IMR-90 (cell line): ENCODE results near the gene PFKFB2. TPM values are rescaled to one million over a fixed set of nuclear protein-coding genes. Genes with fewer than 3 reads are reported as not detected.

Source experiments
- ATAC-seq: fragments of 200-7000 bp; cut with Tn5 transposase; 2 replicates; pipeline ENCODE4 v1.9.1; 2020; ENCODE audit warnings: low read depth, mild to moderate bottlenecking, moderate library complexity
- BruUV-seq: library from RNA; stranded (reverse); fragments of 400-500 nt; replicated peaks from 2 replicates; lab custom pipeline; 2021; lab: Mats Ljungman, UMichigan
- CTCF ChIA-PET: fragments of 300-600 bp; formaldehyde crosslinking; extraction: SDS; loops from one replicate; lab custom pipeline; 2021; ENCODE audit warnings: antibody characterized with exemption; lab: Yijun Ruan, JAX
- POLR2A ChIA-PET: fragments of 300-600 bp; sonication (Branson Sonifier 250); formaldehyde crosslinking; loops from one replicate; lab custom pipeline; 2022; ENCODE audit warnings: antibody characterized with exemption; ENCODE audit not compliant: unreplicated experiment; lab: Charles Lee
- DNase-seq: peaks from one replicate; pipeline ENCODE4 v3.0.0; 2013
- H2AFZ ChIP-seq: replicated peaks from 2 replicates; pipeline ENCODE3; 2013; ENCODE audit warnings: low read length, mild to moderate bottlenecking; ENCODE audit not compliant: poor library complexity
- H2AK5ac ChIP-seq: 2 replicates; pipeline ENCODE4 v1.6.1; 2013; ENCODE audit warnings: low read depth, low read length, inconsistent platforms
- H2AK9ac ChIP-seq: replicated peaks from 2 replicates; pipeline ENCODE3; 2013; ENCODE audit warnings: mild to moderate bottlenecking, low read depth, low read length, moderate library complexity; ENCODE audit not compliant: poor library complexity
- H2BK120ac ChIP-seq: 2 replicates; pipeline ENCODE4 v1.6.1; 2013; ENCODE audit warnings: low read depth, low read length, inconsistent platforms
- H2BK15ac ChIP-seq: 3 replicates; pipeline ENCODE4 v1.6.1; 2013; ENCODE audit warnings: low read depth, low read length, inconsistent platforms
- H2BK20ac ChIP-seq: 2 replicates; pipeline ENCODE4 v1.6.1; 2013; ENCODE audit warnings: low read depth, mild to moderate bottlenecking, inconsistent platforms, low read length, moderate library complexity
- H2BK5ac ChIP-seq: 2 replicates; pipeline ENCODE4 v1.6.1; 2013; ENCODE audit warnings: mild to moderate bottlenecking, low read depth, low read length, inconsistent platforms; ENCODE audit not compliant: poor library complexity, severe bottlenecking
- H3K14ac ChIP-seq: replicated peaks from 2 replicates; pipeline ENCODE4 v1.6.1; 2013; ENCODE audit warnings: low read depth, low read length, inconsistent platforms
- H3K18ac ChIP-seq: 2 replicates; pipeline ENCODE4 v1.6.1; 2013; ENCODE audit warnings: low read depth, low read length, control low read depth
- H3K23ac ChIP-seq: 2 replicates; pipeline ENCODE4 v1.6.1; 2013; ENCODE audit warnings: low read depth, low read length, inconsistent platforms
- H3K27ac ChIP-seq: 2 replicates; pipeline ENCODE4 v1.5.1; 2013; ENCODE audit warnings: mild to moderate bottlenecking, control low read depth, low read length; ENCODE audit not compliant: insufficient read depth
- H3K27me3 ChIP-seq: 2 replicates; pipeline ENCODE4 v1.6.1; 2013; ENCODE audit warnings: low read length; ENCODE audit not compliant: control insufficient read depth, insufficient read depth
- H3K36me3 ChIP-seq: 2 replicates; pipeline ENCODE4 v1.6.1; 2013; ENCODE audit warnings: low read length, mixed read lengths; ENCODE audit not compliant: control insufficient read depth, insufficient read depth
- H3K4ac ChIP-seq: 2 replicates; pipeline ENCODE4 v1.6.1; 2013; ENCODE audit warnings: low read depth, low read length, inconsistent platforms
- H3K4me1 ChIP-seq: 2 replicates; pipeline ENCODE4 v1.6.1; 2013; ENCODE audit warnings: low read length, mixed read lengths; ENCODE audit not compliant: control insufficient read depth, insufficient read depth
- H3K4me2 ChIP-seq: 2 replicates; pipeline ENCODE4 v1.6.1; 2013; ENCODE audit warnings: low read depth, mild to moderate bottlenecking, control low read depth, low read length, moderate library complexity
- H3K4me3 ChIP-seq: 2 replicates; pipeline ENCODE4 v1.5.1; 2013; ENCODE audit warnings: low read depth, mild to moderate bottlenecking, control low read depth, low read length, moderate library complexity; ENCODE audit not compliant: insufficient read depth
- H3K56ac ChIP-seq: 2 replicates; pipeline ENCODE4 v1.6.1; 2013; ENCODE audit warnings: low read length, inconsistent platforms; ENCODE audit not compliant: insufficient read depth; ENCODE audit errors: extremely low read depth
- H3K79me1 ChIP-seq, 2 experiments: 2 replicates each; pipeline ENCODE4 v1.6.1; 2013; ENCODE audit warnings: low read length in 2 of 2, inconsistent platforms in 1 of 2, low read depth in 1 of 2
- H3K9ac ChIP-seq: 2 replicates; pipeline ENCODE4 v1.6.1; 2013; ENCODE audit warnings: low read depth, low read length, control low read depth
- H3K9me1 ChIP-seq: 2 replicates; pipeline ENCODE4 v1.6.1; 2013; ENCODE audit warnings: low read length, inconsistent platforms; ENCODE audit not compliant: insufficient read depth
- H3K9me3 ChIP-seq: 2 replicates; pipeline ENCODE4 v1.6.1; 2013; ENCODE audit warnings: low read length; ENCODE audit not compliant: control insufficient read depth, insufficient read depth
- H4K20me1 ChIP-seq: 2 replicates; pipeline ENCODE4 v1.6.1; 2013; ENCODE audit warnings: low read length, inconsistent platforms; ENCODE audit not compliant: insufficient read depth
- H4K5ac ChIP-seq: 2 replicates; pipeline ENCODE4 v1.6.1; 2013; ENCODE audit warnings: mild to moderate bottlenecking, low read depth, low read length, control low read depth
- H4K8ac ChIP-seq, 2 experiments: 2 replicates each; pipeline ENCODE4 v1.6.1; 2013; ENCODE audit warnings: low read depth in 2 of 2, low read length in 2 of 2, control low read depth in 1 of 2, inconsistent platforms in 1 of 2
- H4K91ac ChIP-seq: 2 replicates; pipeline ENCODE4 v1.6.1; 2013; ENCODE audit warnings: low read depth, low read length, inconsistent platforms; ENCODE audit not compliant: insufficient read depth
- CEBPB ChIP-seq: IDR thresholded peaks from 2 replicates; pipeline ENCODE4 v1.6.1; 2012; ENCODE audit warnings: low read depth, low read length, improper control_type of control experiment
- CHD1 ChIP-seq: IDR thresholded peaks from 2 replicates; pipeline ENCODE4 v1.6.1; 2012; ENCODE audit warnings: low read depth, low read length, improper control_type of control experiment
- CTCF ChIP-seq: conservative IDR thresholded peaks from 2 replicates; pipeline ENCODE4 v1.5.1; 2012; ENCODE audit warnings: mild to moderate bottlenecking, low read depth, low read length, improper control_type of control experiment
- MAZ ChIP-seq: IDR thresholded peaks from 2 replicates; pipeline ENCODE4 v1.6.1; 2012; ENCODE audit warnings: low read depth, mild to moderate bottlenecking, low read length, improper control_type of control experiment, moderate library complexity, borderline replicate concordance
- NFE2L2 ChIP-seq: fragments of 150-350 bp; IDR thresholded peaks from 2 replicates; pipeline ENCODE4 v1.6.1; 2016; ENCODE audit warnings: low read depth, mild to moderate bottlenecking, low read length
- RAD21 ChIP-seq: IDR thresholded peaks from 2 replicates; pipeline ENCODE4 v1.6.1; 2012; ENCODE audit warnings: low read length, improper control_type of control experiment
- RCOR1 ChIP-seq: IDR thresholded peaks from 2 replicates; pipeline ENCODE4 v1.6.1; 2012; ENCODE audit warnings: mild to moderate bottlenecking, low read length, improper control_type of control experiment; ENCODE audit not compliant: insufficient replicate concordance
- RFX5 ChIP-seq: IDR thresholded peaks from 2 replicates; pipeline ENCODE4 v1.8.0; 2012; ENCODE audit warnings: low read depth, mild to moderate bottlenecking, low read length, moderate library complexity
- WGBS, 2 experiments: methylation state at CpG; one replicate each; pipeline versions ENCODE4 v1.1.5 to v1.1.7; 2013; ENCODE audit warnings: missing lambda C conversion rate in 2 of 2; ENCODE audit not compliant: insufficient read length in 1 of 2; ENCODE audit errors: extremely low coverage in 2 of 2; 5-methylcytosine and 5-hydroxymethylcytosine counted together
- dilution Hi-C: fragments of 300-500 bp; cut with HindIII; formaldehyde crosslinking; loops from one replicate; pipeline ENCODE4 v1.14.3; 2018; ENCODE audit warnings: low sequenced_read_pairs; ENCODE audit not compliant: unreplicated experiment
- in situ Hi-C: fragments of 300-500 bp; cut with MboI; formaldehyde crosslinking; loops from 3 replicates; pipeline ENCODE4 v1.14.3; 2019; ENCODE audit warnings: low sequenced_read_pairs, inconsistent platforms, mixed read lengths
- intact Hi-C: fragments of 100-400 bp; cut with micrococcal nuclease; formaldehyde crosslinking; loops from 2 replicates; pipeline ENCODE4 v1.10.0; 2022
- polyA plus RNA-seq, 3 experiments: library from polyadenylated mRNA; depleted of rRNA; stranded (reverse); fragments of >200 nt; gene quantifications; 2 replicates each; pipeline ENCODE4 v1.2.3, GENCODE V29; 2012; ENCODE audit warnings: low replicate concordance in 1 of 3
- total RNA-seq: library from RNA; depleted of rRNA; stranded (reverse); fragments of >200 nt; gene quantifications from 2 replicates; pipeline ENCODE4 v1.2.3, GENCODE V29; 2012

Gene PFKFB2
- total and polyA plus RNA-seq, 2 of the 4 experiments (the other 2 are of a cell fraction), result 0.62 to 1.3 TPM

- Histone ChIP-seq H2BK15ac (no peak overlapping the region), H3K4me3 (no peak overlapping the region), H2BK120ac (no peak overlapping the region), H3K56ac (no peak overlapping the region), H4K91ac (no peak overlapping the region), H2AFZ (no peak overlapping the region), H3K27ac (no peak overlapping the region), H3K9me3 (no peaks in the 10 kb centered on the region), H3K9ac (no peak overlapping the region), H4K8ac (no peak overlapping the region), H3K4me1 (no peaks in the 10 kb centered on the region), H4K5ac (no peak overlapping the region), H3K23ac (no peak overlapping the region), H3K14ac (no peak overlapping the region), H3K4me2 (no peak overlapping the region), H2BK5ac (no peak overlapping the region), H3K36me3 (no peaks in the 10 kb centered on the region), H2AK5ac (no peak overlapping the region), H3K4ac (no peak overlapping the region), H3K9me1 (no peaks in the 10 kb centered on the region), H4K20me1 (no peaks in the 10 kb centered on the region), H2BK20ac (no peak overlapping the region), H3K27me3 (no peaks in the 10 kb centered on the region), H3K18ac (no peak overlapping the region), H3K79me1 (no peaks in the 10 kb centered on the region), H2AK9ac (no peak overlapping the region)
- WGBS, 2 experiments, result no CpG with 5 or more reads among the region's 4 CpGs
- no peak for DNase-seq
- in situ Hi-C loops, result no loop called here
- intact Hi-C loops, result loop anchor here (10.0 kb wide), 2 partner anchors 156 to 316 kb away; no protein-coding TSS in a partner anchor
- ChIA-PET CTCF (no interaction called here), POLR2A (no interaction called here)
- ATAC-seq, result no peak
- dilution Hi-C loops, result no loop called here
- no TSS peak for BruUV-seq
- no peak for TF ChIP-seq CHD1
- no peak for TF ChIP-seq RAD21
- TF ChIP-seq RCOR1, result no peak
- no peak for TF ChIP-seq CTCF
- TF ChIP-seq NFE2L2, result no peak
- TF ChIP-seq RFX5, result no peak
- TF ChIP-seq MAZ, result no peak
- TF ChIP-seq CEBPB, result no peak
These were observed 17.7 kb downstream of the PFKFB2 start for GRCh38 chr1:207070811-207071210.
